GM18867 (cell line): ENCODE results near the gene NFIC.
"Not testable (repeated sequence)": the region's sequence is repeated elsewhere in the genome, so short reads cannot be mapped to it uniquely, and the experiment has no call there.

Experiments used
- ATAC-seq: cut with Tn5 transposase; IDR thresholded peaks from one replicate; pipeline ENCODE4 v1.9.1; 2021; ENCODE audit warnings: mild to moderate bottlenecking, moderate library complexity; ENCODE audit not compliant: unreplicated experiment

The NFIC gene

DNA sequence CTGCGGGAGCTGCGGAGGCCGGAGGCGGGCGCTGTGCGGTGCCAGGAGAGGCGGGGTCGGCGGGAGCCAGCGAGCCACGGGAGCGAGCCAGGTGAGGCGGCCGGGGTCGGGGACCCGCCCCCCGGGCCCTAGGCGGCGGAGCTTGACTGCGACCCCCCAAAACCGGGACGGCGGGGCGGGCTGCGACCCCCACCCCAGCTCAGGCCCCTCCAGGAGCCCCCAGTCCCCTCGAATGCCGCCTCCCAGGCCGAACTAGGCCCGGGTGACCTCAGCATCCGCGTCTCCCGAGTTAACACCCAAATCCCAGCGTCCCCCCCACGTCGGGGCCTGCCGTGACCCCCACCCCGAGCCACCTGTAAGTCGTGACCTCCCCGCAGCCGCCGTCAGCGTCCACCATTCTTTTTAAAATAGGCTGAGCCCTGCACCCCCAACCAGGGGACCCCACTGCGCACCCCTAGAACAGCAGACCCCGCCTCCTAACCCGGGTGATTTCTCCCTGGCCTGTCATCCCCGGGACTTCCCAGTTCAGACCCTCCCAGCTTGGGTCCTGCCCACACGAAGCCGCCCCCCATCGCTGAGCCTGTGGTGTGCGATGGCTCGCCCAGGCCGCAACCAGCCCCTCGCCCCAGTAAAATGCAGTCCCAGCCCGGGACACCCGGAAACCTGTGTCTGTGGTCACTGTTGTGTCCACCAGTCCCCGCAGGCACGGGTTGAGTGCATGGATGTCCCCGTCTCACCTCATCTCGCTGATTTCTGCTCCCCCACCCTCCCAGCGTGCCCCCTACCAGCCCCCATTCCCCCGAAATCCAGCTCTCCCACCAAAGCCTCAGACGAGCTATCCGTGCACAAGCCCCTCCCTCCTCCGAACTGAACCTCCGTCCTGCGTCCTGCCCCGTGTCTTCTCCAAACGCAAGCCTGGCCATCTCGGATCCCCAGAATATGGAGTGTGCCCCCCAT, 140.3 kb downstream of the NFIC start:
- ATAC-seq: peak; percentile 14

- ATAC-seq: no peak
Measured at GRCh38 chr19:3507371-3508120, 141.2 kb downstream of the NFIC start.

- not testable (repeated sequence) for ATAC-seq
Measured at GRCh38 chr19:3508121-3508661, 141.8 kb downstream of the NFIC start.

DNA sequence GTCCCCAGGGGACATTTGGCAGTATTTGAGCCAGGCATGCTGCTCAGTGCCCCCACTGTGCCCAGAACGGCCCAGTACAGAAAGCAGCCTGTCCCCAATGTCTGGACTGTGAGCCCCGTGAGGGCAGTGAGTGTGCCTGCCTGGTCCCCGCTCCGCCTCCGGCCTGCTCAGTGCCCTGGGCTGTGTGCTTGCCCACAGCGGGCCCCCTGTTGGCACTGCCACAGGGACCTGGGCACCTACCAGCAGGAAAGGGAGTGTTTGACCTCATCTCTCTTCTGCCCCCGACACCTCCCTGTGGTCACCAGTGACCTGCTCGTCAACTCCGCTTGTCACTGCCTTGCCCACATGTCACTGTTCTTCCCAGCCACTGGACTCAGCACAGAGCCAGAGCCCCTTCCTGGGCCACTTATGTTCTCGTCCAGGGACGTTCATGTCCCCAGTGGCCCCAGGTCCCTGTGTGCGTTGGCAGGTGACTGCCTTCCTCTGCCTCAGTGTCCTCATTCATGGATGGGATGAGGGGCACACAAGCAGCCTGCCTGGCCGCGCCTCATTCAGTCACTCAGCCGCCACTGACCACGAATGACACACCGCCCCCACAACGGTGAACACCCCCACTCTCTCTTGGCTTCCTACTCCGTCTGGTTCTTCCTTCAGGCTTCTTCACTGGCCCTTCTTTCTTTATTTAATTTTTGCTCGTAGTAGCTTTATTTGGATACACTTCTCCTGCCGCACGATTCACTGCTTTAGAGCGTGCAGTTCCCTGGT, 142.6 kb downstream of the NFIC start:
- ATAC-seq: no peak

DNA sequence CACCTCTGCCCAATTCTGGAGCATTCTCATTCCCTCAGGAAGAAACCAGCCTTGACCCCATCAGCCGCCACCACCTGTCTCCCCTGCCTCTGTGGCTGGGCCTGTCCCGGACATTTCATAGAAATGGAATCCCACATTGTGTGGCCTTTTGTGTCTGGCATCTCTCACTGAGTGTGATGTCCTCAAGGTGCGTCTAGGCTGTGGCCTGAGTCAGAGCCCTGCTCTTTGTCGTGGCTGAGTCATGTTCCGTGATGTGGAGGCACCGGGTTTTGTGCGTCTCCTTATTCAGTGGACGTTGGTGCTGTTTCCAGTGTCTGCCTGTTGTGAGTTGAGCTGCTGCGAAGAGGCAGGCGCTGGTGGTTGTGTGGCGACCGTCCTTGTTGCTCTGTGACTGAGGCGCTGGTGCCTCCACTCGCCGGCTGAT, 143.2 kb downstream of the NFIC start:
- ATAC-seq: no peak

DNA sequence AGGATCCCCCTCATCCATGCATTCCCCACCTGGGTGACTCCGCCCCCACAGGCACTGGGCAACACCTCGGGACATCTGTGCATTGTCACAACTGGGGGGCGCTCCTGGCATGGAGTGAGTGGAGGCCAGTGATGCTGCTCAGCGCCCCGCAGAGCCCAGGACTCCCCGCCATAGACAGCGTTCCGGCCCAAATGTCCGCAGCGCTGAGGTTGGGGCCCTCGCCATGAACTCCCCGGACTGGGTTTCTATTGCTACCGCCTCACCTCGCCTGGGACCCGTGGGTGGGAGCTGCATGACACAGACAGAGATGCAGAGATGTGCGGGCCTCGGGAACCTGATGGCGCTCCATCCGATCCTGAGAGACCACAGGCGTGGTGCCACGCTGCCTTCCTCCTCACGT, 144.3 kb downstream of the NFIC start:
- ATAC-seq: no peak

- no peak for ATAC-seq
Measured at GRCh38 chr19:3511506-3512251, 145.3 kb downstream of the NFIC start.

GRCh38 chr19:3512562-3513228, 146.3 kb downstream of the NFIC start:
- no peak for ATAC-seq

GRCh38 chr19:3513229-3514140, 147.1 kb downstream of the NFIC start:
- ATAC-seq: no peak

GRCh38 chr19:3514930-3515329, 148.5 kb downstream of the NFIC start:
- no peak for ATAC-seq

- no peak for ATAC-seq
Measured at GRCh38 chr19:3515891-3516422, 149.6 kb downstream of the NFIC start.

DNA sequence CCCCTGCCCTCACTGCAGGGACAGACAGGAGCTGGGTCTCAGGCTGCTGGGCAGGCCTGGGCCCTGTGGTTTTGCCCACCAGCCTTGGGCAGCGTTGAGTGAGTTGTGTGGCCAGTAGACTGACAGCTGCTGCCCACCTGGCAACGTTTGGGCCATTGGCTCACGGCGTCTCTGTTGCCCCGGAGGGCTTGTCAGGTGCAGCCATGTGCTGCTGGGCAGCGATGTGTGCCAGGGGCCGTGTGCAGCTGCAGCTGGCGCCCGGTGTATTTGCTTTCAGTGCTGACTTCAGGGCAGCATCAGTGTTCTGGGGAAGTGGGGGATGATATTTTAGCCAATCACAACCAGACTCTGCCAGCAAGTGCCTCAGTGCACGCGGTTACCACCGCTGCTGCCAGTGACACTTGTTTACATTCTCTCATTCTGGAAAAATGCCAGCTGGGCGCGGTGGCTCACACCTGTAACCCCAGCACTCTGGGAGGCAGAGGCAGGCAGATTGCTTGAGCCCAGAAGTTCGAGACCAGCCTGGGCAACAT, 150.4 kb downstream of the NFIC start:
- ATAC-seq: no peak

- ATAC-seq: no peak
Measured at GRCh38 chr19:3517638-3518037, 151.3 kb downstream of the NFIC start.

DNA sequence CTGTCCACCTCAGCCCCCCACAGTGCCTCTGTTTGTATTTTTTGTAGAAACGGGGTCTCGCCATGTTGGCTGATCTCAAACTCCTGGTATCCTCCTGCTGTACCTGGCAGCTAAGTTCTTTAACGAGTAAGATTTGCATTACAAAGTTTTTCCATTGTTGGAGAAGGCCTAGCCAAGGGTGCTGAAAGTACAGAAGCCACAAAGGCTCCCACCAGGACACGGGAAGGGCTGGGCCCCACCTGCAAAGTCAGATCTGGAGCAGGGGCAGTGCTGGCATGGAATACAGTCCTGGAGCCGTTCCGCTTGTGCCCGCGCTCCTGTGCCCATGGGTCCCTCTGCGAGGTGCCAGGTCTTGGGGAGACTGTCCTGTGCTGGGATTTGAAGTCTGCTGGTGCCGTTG, 151.9 kb downstream of the NFIC start:
- ATAC-seq: no peak

DNA sequence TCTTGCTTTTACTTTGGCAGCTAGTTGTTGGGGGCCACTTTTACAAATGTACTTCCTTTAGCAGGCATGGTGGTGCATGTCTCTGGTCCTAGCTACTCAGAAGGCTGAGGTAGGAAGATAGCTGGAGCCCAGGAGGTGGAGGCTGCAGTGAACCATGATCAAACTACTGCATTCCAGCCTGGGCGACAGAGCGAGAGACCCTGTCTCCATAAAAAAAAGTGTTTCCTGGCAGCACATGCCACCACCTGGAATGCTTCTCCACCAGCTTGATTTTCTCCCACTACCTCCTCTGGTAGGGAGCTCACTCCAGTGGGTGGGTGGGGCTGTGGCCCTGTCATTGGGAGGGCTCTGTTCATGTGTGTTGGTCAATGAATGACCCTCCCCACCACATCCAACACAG, 152.3 kb downstream of the NFIC start:
- no peak for ATAC-seq
